GM19372 (cell line): ENCODE results near the gene ZDHHC11.

Experiments
- ATAC-seq: cut with Tn5 transposase; IDR thresholded peaks from one replicate; pipeline ENCODE4 v1.9.1; 2021; ENCODE audit warnings: mild to moderate bottlenecking, low read depth, moderate library complexity; ENCODE audit not compliant: unreplicated experiment

ZDHHC11 gene, protein sequence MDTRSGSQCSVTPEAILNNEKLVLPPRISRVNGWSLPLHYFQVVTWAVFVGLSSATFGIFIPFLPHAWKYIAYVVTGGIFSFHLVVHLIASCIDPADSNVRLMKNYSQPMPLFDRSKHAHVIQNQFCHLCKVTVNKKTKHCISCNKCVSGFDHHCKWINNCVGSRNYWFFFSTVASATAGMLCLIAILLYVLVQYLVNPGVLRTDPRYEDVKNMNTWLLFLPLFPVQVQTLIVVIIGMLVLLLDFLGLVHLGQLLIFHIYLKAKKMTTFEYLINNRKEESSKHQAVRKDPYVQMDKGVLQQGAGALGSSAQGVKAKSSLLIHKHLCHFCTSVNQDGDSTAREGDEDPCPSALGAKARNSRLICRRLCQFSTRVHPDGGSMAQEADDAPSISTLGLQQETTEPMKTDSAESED

DNA sequence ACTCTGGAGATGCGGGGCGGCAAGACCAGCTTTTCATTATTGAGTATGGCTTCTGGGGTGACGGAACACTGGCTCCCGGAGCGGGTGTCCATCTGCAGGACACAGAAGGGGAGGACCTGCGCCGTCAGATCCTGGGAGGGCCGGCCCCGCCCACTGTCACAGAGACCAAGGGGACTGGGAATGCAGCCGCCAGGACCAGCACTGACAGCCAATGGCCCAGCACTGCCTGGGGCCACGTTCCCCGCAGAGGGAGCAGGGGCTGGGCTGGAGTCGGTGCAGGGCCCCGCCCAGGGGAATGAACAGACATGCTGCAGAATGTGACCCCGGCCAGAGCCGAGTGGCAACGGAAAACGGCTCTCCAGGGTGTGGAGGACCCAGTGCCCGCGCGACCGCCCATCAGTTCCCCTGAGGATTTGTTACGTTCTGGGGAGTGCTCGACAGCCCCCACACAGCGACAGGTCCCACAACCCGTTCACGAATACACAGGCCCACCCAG is at the start of gene ZDHHC11:
Gene ZDHHC11, minus strand, starts transcription at position 476 of the 496 bp plus-strand sequence. Its CDS starts 384 bp downstream, at position 92.
- no peak for ATAC-seq

DNA sequence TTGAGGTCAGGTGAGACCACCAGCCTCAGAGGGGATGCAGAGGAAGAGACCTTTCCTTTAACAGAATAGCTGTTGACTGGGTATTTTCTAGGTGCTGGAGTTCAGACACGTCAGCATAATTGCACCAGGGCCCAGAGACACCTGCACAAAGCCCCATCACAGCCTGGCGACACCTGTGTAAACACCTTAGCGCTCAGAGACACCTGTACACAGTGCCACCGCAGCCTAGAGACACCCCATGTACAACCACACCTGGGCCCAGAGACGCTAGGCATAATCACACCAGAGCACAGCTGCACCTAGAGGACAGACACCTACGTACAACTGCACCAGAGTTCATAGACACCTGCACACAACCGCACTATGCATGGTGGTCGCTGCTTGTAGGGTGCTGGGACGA is 42.9 kb upstream of the ZDHHC11 start:
- ATAC-seq = no peak

DNA sequence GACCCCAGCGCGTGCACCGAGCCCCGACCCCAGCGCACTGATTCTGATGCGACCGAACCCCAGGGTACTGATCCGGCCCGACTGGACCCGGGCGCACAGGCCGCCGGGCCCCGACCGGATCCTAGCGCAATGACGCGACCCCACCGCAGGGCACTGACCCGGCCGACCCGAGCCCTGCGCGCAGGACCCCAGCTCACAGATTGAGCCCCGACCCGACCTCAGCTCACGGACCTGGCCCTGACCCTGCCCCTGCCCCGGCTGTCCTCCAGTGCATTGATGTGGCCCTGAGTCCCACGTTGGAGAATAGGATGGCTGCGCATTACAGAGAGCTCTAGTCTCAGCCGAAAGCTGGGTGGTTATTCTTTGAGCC is 42.3 kb upstream of the ZDHHC11 start:
- peak; percentile 9 for ATAC-seq

DNA sequence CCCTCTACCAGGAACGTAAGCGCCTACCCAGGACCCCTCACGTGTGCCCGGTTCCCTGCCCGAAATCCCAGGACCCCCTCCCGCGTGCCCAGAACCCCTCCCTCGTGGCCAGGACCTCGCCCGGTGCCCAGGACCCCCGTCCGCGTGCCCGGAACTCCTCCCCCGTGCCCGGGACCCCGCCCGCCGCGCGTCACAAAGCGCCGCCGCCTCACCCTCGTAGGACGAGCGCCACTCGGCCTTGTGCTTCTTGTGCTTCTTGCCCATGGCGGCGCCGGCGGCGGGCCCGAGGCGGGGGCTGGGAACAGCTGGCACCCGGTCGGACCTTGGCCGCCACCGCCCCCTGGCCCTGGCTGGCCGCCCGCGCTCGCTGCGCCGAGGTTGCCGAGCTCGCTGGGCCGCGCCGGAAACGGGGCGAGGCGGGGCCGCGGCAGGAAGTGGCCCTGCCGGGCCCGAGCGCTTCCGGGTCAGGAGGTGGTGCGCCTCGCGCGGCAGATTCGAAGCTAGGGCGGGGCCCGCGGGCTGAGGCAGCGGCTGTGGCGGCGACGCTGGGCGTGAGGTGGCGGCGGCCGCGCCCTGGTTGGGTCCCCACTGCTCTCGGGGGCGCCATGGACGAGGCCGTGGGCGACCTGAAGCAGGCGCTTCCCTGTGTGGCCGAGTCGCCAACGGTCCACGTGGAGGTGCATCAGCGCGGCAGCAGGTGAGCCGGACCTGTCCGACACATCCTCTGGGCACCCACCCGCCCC is 41.8 kb upstream of the ZDHHC11 start, which contains the start of the genes BRD9 and TRIP13:
Gene BRD9, minus strand, starts transcription at position 408 of the 743 bp plus-strand sequence. Its CDS starts 144 bp downstream, at position 264.
Gene TRIP13, plus strand, starts transcription at position 491 of the 743 bp plus-strand sequence. Its CDS starts 115 bp downstream, at position 606.
- peak; percentile 98 for ATAC-seq

DNA sequence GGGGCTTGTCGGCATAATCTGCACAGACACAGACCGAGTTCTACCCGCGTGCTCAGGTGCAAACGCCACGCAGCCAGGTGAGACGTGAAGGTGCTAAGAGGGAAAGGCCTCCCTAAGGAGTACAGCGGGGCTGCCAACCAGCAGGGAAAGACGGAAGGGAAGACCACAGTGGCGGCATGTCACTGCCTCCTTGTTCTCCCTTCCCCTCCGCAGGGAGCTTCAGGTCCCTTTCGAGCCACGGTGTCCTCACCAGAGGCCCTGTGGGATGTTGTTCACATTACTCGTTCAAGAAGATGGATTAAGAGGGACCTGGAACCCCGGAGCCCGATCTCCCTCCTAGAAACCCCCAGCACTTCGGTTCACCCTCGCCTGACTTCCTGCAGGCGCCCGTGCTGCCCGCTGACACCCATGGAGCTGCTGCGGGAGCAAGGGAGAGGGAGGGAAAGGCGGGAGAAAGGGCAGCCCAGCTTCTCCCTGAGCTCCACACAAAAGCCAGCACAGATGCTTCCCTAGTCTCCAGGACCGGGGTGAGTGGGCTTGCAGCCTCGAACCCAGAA is 41.1 kb upstream of the ZDHHC11 start:
- ATAC-seq = no peak

DNA sequence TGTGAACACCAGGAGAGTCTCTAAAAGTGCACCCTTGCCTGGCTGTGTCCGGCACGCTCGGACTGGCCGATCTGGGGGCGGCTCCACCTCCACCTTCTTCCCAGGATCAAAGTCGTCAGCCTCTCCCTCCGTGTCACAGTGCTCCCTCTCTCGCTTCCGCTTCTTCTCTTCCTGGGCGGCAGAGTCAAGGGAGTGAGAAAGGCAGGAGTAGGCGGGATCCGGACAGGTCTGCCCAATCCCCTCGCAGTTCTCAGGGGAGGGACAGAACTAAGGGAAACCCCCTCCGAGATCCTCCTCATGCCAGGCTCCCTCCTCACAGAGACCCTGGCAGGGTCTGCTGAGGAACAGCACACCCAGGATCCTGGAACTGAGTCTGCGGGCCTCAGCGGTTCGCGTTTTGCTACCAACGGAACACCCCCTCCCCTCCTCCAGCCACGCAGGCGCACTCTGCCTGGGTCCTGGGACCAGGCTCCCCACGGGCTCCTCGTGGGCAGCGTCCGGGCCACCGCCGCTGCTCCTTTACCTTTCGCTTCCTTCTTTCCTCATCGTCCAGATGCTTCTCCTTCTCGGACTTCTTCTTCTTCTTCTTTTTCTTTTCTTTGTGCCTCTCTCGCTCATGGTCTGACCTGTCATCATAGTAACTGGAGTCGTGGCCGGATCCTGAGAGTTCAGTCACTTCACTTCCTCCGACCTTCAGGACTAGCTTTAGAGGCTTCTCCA is 40.5 kb upstream of the ZDHHC11 start:
- ATAC-seq = no peak

DNA sequence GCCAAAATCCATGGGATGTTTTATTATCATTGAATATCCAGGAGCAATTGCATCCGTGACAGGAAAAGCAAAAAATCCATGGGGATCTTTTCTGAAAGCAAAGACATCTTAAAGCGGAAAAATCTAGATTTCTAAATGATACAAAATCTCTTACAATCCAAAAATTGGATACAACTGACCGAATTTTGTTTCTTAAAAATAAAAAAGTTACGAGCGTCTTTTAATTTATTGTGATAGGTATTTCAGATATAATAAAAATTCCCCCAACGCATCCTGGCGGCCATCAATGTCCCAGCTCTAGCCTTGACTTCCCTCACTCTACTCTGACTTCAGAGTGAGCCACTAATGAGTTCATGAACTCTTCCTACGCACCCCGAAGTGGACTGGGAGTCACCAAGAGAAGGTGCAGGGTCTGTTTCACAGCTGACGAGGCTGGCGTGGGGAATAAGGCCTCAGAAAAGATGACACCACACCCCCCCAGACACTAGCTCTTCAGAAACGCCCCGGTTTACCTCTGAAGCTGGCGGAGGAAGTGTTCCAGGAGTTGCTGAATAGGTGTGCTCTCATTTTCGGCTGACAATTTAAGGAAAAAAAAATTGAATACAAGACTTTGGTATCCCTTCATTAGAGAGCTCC is 38.4 kb upstream of the ZDHHC11 start:
- no peak for ATAC-seq

DNA sequence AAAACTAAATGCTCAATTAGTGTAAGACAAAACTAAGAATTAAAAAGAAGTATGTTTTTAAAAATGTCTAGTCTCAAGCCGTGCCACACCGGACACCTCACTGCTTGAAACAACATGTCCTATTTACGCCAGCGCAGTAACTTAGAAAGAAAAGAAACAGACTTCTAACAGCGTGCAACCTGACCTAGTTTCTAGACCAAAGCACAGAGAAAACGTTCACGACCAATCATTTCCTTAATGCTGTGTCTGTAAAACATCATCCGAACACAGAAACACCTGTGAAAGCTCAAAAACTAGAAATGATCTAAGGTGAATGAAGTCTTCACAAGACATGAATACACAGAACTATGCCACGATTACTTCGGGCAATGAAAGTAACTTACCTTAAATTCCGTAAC is 37.9 kb upstream of the ZDHHC11 start:
- ATAC-seq = no peak

DNA sequence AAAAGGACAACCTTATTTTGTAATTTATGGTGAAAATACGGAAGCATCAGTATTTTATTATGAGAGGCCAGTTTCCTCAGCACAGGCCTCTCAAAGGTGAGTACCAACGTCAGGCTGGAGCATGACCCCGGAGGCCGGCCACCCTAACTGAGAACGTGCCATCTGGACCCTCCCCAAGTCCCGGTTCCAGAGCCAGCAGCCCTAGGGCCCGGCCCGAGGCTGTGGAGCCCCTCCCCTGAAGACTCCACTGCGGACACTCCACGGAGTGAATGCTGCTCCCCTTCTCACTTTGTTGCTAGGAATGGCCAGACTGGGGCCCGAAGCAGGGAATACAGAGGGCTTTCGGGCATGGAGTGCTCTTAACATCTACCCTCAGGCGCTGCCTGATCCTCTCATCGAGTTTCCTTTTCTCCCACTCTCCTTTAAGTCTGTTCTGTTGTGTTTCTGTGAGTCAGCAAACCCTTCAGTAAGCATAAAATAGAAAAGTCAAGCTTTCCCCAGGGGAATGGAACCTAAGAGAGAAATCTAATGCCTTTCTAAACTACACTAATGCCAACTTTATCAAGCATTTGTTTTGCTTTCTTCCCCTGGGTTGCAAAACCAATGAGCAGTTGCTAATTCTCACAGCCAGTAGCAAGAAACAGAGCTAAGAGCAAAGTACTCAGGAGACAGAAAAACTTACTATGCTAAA is 37.3 kb upstream of the ZDHHC11 start:
- ATAC-seq = no peak

DNA sequence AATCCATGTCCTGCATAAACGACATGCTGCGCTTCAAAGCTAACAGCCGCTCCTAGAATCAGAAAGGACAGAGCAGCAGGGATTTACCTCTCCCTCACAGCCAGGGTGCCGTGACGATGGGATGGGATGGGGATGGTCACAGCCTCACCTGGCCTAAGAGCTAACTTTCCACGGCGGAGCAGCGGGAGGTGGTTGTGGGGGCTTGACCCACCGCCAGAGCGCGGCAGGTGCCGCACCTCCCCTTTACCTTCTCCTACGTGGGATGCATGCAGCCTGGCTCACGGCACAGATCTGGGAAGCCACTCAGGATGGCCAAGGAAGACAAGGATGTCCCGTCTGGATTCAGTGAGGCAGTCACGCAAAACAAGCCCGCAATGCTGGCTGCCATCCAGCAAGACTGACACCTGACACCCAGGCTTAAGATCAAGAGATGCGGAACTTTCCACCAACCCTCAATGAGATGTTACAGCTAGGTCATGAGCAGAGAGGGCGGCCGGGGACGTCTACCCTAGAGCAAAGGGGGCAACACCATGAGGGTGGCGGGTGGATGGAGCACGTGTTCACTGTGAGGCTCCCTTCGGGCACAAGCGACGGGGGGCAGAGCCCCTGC is 36.0 kb upstream of the ZDHHC11 start:
- no peak for ATAC-seq

DNA sequence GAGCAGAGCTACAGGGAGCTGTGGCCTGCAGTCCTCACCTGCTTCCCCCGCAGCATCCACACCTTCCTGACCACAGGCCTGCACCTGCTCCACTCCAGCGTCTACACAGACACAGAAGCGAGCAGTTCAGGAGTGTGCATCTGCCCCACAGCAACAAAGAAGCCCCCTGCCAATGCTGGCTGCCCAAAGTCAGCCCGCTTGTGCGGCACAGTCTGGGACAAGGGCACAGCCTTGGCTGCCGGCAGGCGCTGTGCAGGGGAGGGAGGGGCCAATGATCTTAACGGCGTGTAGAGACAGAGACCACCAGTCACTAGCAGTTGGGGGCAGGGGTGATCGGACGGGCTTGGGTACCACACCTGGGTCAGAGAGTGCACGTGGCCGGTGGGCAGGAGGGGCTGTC is 35.2 kb upstream of the ZDHHC11 start:
- ATAC-seq = no peak

DNA sequence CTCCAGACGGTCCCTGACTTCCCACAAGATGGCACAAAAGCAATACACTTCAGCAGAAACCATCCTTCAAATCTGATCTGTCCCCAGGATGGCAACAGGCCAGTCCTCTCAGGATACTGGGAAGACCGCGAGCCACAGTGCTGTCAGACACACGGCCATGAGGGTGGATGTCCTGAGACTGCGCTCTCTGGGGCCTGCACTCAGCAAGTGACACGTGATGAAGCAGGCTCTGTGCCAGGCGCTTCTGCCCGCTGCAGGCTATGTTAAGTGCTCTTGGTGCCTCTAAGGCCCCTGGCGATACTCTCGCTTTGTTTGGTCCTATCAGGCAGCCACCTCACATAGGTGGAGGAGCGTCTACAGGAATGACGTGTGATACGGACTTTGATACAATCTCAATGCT is 34.7 kb upstream of the ZDHHC11 start:
- ATAC-seq = no peak

DNA sequence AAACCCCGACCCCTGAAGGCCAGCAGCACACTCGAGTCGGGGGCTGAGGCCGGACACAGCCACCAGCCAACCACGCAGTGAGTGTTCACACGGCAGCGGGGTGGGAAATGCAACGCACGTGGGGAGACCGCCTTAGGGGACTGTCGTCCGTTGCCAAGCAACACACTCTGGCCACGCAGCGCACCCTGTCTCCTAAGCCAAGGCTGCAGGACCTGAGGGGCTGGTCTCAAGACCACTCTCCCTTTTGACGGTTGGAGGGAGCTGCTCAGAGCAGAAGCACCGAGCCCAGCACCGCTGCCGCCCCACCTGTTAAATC is 34.3 kb upstream of the ZDHHC11 start:
- no peak for ATAC-seq

DNA sequence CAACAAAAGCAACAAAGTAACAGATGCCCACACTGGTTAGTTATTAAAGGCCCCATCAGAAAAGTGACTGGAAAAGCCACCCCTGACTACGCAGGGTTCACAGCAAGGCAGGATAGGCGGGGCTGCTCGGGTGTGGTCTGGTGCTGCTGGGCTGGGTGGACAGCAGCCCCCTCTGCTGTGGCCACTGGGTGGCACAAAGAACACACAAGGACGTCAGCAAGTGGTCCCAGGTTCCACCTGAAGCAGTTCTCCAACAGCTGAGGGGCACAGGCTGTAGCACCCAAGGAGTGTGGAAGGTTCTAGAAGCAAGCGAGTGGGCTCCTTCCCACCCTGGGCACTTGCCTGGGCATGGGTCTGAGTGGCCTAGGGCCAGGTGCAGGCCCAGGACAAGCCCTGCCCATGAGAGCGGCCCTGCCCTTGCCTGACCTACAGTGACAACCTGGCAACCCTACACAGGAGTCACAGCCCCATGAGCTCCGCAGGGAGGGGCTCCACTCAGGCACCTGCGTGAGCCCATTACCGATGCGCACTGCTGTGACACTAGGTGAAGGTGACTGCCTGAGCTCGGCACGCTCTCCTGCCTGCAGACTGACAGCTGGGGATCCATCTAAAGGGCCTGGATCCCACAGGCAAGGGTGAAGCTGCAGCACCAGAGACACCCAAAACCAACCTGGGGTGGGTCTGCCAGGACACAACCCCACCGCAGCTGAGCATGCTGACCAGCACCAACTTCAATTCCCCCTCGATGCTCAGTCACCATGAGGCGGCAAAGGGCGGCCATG is 33.8 kb upstream of the ZDHHC11 start:
- ATAC-seq = no peak

DNA sequence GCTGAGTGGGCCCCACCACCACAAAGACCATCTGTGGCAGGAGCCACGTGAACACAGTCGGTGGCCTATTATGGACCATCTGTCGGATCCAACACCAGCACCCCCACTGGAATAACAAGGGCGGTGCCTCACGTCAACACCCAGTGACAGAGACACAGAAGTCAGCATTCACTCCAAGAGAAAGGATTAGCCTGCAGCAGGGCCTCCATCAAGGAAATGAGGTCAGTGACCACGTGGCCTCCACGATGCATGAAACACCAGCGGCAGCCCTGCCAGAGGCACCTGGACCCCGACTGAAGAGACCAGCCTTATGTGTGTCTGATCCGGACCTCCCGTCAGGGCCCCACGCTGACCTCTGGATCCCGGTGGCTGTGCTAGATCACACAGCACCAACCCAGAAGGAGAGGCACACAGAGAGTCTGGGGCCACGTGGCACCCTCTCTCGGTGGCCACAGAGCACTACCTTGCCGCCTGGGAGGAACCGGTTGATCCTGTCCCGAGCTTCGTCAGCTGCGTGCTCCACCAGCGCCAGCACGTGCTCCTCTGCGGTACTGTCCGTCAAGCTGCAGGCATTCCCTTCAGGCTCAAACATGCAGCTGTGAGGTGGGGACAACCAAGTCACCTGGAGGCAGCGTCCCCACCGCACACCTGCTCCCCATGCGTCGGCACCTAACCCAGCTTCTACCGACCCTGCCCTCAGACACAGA is 32.8 kb upstream of the ZDHHC11 start:
- ATAC-seq = no peak

DNA sequence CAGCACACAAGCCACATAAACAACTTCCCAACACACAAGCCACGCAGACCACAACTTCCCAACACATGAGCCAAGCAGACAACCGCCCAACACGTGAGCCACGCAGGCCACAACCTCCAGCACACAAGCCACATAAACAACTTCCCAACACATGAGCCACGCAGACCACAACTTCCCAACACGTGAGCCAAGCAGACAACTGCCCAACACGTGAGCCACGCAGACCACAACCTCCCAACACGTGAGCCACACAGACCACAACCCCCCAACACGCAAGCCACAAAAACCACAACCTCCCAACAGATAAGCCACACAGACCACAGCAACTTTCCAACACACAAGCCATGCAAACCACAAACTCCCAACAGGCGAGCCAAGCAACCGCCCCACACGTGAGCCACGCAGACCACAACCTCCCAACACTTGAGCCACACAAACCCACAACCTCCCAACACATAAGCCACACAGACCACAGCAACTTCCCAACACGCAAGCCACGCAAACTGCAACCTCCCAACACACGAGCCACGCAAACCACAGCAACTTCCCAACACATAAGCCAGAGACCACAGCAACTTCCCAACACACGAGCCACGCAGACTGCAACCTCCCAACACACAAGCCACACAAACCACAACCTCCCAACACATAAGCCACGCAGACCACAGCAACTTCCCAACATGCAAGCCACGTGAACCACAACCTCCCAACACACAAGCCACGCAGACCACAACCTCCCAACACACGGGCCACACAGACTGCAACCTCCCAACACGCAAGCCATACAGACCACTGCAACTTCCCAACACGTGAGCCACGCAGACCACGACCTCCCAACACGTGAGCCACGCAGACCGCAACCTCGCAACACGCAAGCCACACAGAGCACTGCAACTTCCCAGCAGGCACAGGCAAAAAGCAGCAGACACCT is 31.7 kb upstream of the ZDHHC11 start:
- no peak for ATAC-seq

DNA sequence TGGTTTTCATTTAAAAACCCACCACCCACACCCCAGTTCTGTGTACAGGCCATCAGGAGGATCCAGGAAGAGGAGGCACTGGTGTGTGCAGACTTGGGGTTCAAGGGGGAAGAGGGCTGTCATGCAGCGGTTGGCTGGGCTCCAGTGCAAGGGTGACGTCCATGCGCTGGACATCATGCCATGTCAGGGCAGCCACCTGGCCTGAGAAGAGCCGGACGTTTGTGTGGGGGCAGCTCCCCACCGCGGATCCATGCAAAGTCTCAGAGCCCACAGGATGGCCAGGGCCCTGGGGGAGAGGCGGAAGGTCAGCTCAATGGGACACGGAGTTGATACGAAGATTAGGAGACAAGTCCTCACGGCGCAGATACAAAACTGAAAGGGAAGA is 30.8 kb upstream of the ZDHHC11 start:
- no peak for ATAC-seq
